ENCODE measurements around the gene OST4. TPM values are rescaled to one million over a fixed set of nuclear protein-coding genes. Genes with fewer than 3 reads are reported as not detected.

Gene OST4
- total RNA-seq, 1 experiment from 2014 or later = 255 TPM

DNA sequence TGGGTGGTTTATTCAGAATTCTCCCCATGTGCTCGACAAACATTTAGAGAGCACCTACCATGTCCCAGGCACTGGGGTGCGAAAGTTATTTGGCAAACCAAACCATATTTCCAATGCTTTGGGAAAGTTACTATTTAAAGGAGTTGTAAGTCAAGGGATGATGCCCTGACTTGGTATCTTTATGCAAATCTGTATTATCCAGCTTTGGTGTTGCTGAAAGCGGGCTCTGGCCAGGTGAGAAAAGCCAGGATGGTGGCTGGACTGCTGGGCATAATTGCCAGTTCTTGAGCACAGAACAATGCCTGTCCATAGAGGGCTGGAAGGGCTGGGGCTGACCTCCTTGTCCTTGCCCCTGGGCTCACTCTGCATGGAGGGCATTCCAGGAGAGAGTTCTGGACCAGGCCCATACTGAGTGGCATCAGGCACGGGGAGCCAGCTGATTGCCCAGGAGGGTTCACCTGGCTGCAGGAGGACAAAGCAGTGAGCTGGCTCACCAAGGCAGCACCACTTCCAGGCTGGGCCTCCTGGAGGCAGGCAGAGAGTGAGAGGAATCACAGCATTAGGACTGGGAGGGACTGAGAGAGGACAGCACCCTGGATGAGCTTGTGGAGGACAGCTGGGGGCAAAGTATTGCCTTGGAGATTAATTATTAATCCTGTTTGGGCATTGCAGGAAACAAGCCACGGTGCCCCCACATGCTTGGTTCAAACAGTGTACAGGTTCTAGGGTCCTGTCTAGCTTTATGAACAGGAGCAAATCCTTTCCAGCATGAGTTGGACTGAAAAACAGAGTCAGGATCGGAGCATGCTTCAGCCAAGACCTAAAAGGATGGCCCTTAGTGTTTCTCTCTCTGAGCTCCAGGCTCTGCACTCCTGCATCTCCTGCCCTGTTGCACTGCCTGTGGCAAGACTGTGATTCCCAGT is 22.2 kb upstream of the OST4 start:
- DNase-seq (ENCODE audit: extremely low read depth, low read depth) = no peak

GRCh38 chr2:27092696-27093429 is 21.4 kb upstream of the OST4 start:
- no peak for DNase-seq (ENCODE audit: extremely low read depth, low read depth)

DNA sequence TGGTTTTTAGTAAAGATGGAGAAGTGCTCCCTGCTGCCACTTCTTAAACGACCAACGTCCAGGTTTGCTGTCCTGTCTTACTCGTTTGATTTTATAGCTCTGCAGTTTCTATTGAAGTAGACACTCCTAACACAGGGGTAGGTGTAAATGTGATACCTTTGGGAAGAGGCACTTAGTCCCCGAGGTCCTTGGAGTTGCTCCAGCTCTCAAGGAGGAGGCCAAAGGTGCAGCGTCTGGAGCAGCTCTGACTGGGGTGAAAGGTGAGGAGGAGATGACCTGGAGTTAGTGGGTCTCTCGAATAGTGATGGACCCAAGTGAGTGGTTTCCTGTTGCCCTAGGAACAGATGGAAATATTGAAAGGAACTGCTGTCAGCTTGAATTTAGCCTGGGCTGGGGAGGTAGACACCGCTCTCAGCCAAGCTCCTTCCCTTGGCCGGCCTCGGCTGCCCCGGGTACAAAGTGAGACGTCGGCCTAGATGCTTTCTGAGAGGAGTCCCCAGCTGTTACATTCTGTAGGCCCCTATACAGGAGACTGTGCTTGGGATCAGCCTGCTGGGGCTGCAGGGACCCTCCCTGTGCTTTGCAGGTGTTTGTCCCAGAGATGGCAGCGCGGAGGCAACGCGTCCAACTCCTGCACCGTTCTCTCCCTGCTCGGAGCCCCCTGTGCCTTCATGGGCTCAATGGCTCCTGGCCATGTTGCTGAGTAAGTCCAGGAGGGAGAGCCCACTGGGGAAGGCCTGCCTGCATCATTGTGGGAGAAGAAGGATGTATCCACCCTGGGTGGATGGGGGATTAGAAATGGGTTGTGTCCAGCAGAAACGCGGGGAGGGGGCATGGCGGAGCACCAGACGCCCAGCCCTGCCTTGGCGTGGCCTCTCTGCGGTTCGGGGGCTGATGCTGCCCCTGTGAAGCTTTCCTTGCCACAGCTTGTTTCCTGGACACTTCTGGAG is 20.6 kb upstream of the OST4 start:
- DNase-seq (ENCODE audit: extremely low read depth, low read depth) = no peak

DNA sequence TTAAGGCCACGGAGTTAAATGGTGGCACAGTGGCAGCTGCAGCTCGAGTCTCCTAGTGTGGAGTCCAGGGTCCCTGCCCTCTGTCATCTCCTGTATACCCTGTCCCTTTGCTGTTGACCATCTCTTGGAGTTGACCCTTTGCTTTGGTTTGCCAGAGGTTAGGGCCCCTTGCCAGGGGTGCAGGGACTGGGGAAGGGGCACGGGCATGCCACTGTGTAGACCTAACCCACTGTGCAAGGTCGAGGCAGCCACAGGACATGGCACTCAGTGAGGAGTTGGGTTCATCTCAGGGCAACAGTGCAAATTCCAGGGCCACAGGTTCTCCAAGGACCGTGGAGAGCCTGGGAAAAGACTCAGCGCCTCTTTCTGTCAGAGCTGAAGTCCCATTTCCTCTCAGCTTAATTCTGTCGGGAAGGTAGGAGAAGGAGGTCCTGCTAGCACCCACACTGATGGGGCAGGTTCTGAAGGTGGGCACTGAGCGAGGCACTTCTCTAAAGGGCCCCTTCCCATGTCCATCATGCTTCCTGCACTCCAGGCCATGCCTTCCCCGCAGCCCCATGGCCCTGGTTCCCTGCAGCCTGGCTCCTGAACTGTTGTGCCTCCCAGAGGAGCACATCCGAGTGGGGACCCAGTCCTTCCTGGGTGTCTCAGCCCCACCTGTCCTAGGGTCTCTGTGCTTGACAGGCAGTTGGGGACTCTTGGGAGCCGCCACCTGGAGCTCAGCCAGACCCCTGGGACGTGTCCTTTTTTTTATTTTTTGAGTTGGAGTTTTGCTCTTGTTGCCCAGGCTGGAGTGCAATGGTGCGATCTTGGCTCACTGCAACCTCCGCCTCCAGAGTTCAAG is 17.9 kb upstream of the OST4 start:
- DNase-seq (ENCODE audit: extremely low read depth, low read depth) = no peak

GRCh38 chr2:27088634-27089033 is 17.2 kb upstream of the OST4 start:
- no peak for DNase-seq (ENCODE audit: extremely low read depth, low read depth)

DNA sequence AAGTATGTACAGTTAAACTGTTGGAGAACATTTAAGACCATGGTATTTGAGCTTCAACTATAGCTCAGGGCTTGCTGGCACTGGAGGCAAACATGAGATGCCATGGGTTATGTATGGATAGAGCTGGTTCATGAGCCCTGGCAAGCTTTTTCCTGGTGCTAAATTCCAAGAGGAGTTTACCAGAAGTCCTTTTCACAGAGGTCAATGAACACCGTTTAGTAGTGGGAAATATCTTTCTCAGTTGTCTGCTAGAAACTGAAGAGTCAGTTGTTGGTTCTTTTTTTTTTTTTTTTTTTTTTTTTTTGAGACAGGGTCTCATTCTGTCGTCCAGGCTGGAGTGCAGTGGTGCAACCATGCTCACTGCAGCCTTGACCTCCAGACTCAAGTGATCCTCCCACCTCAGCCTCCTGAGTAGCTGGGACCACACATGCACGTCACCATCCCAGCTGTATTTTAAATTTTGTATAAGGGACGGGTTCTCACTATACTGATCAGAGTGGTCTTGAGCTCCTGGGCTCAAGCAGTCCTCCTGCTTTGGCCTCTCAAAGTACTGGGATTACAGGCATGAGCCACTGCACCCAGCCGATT is 16.5 kb upstream of the OST4 start:
- no peak for DNase-seq (ENCODE audit: extremely low read depth, low read depth)

GRCh38 chr2:27086724-27087593 is 15.5 kb upstream of the OST4 start, which contains the start of gene KHK:
TSS of gene KHK (plus strand) at chr2:27086772. CDS start at chr2:27087260, 488 bp downstream.
- peak; percentile 11 for DNase-seq (ENCODE audit: extremely low read depth, low read depth)

DNA sequence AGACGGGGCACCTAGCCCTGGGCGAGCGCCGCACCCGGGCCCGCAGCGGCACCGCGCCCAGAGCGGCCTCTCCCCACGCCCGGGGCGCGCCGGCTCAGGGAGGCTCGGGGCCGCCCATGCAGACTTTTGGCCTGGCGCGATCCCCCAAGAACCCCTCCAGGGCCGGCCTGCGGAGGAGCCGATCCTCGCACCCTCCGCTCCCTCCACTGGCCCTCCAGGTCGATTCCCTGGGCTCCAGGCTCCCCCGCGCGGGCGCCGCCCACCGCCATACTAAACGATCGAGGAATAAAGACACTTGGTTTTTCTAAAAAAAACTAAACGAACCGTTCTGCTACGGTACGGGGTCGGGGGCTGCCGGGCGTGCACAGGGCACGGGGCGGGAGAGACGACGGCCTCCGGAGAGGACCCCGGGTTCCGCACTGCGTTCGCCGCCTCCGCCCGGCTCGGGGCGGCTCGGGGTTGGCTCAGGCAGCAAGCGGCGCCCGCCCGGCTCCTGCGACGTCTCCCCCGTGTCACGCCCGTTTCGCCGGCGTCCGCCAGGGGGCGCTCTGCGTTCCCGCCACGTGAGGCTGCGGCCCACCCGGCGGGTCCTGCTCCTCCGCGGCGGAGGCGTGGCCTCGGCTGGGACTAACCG is 14.8 kb upstream of the OST4 start:
- peak; percentile 92 for DNase-seq (ENCODE audit: extremely low read depth, low read depth)

GRCh38 chr2:27085673-27086089 is 14.2 kb upstream of the OST4 start:
- DNase-seq (ENCODE audit: extremely low read depth, low read depth) = peak; percentile 76

DNA sequence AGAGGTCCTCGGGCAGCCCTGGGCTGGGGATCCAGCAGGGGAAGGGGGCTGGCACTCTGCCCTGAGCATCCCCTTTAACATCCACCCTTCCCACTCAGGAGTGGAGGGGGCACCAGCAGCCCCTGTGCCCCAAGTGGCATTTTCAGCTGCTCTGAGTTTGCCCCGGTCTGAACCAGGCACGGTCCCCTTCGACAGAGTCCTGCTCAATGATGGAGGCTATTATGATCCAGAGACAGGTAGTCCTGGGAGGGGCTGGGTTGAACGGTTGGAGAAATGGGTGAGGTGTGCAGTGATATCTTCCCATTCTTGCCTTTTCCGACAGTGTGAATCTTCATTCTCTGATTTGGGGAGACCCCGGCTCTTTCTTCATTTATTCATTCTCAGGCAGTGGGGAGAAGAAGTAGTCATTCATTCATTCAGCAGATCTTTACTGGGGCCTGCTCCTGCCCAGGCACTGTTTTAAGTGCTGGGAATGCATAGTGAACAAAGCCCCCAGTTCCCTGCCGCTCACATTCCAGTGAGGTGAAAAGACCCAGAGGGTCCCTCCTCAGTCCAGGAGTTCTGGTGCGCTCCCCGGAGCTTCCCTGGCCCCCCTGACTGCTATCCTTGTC is 13.7 kb upstream of the OST4 start:
- no peak for DNase-seq (ENCODE audit: extremely low read depth, low read depth)

GRCh38 chr2:27084297-27085061 is 13.0 kb upstream of the OST4 start:
- no peak for DNase-seq (ENCODE audit: extremely low read depth, low read depth)

DNA sequence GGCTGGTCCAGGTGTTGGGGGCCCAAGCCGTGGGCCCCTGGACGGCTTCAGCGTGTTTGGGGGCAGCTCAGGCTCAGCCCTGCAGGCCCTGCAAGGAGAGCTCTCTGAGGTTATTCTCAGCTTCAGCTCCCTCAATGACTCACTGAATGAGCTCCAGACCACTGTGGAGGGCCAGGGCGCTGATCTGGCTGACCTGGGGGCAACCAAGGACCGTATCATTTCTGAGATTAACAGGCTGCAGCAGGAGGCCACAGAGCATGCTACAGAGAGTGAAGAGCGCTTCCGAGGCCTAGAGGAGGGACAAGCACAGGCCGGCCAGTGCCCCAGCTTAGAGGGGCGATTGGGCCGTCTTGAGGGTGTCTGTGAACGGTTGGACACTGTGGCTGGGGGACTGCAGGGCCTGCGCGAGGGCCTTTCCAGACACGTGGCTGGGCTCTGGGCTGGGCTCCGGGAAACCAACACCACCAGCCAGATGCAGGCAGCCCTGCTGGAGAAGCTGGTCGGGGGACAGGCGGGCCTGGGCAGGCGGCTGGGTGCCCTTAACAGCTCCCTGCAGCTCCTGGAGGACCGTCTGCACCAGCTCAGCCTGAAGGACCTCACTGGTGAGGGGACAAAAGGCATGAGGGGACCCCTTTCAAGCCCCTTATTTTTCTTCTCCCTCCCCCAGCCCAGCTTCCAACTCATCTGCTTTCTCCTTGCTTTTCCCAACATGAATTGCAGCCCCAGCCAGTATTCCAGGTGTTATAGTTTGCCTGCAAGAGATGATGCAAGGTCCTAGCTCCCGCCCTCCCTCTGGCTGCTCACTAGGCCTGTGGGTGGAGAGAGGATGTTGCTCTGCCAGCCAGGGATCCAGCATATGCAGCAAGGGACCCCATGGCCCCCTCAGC is 12.2 kb upstream of the OST4 start:
- no peak for DNase-seq (ENCODE audit: extremely low read depth, low read depth)

DNA sequence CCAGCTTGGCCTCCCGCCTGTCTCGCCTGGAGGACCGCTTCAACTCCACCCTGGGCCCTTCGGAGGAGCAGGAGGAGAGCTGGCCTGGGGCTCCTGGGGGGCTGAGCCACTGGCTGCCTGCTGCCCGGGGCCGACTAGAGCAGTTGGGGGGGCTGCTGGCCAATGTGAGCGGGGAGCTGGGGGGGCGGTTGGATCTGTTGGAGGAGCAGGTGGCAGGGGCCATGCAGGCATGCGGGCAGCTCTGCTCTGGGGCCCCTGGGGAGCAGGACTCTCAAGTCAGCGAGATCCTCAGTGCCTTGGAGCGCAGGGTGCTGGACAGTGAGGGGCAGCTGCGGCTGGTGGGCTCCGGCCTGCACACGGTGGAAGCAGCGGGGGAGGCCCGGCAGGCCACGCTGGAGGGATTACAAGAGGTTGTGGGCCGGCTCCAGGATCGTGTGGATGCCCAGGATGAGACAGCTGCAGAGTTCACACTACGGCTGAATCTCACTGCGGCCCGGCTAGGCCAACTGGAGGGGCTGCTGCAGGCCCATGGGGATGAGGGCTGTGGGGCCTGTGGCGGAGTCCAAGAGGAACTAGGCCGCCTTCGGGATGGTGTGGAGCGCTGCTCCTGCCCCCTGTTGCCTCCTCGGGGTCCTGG is 11.4 kb upstream of the OST4 start:
- no peak for DNase-seq (ENCODE audit: extremely low read depth, low read depth)

DNA sequence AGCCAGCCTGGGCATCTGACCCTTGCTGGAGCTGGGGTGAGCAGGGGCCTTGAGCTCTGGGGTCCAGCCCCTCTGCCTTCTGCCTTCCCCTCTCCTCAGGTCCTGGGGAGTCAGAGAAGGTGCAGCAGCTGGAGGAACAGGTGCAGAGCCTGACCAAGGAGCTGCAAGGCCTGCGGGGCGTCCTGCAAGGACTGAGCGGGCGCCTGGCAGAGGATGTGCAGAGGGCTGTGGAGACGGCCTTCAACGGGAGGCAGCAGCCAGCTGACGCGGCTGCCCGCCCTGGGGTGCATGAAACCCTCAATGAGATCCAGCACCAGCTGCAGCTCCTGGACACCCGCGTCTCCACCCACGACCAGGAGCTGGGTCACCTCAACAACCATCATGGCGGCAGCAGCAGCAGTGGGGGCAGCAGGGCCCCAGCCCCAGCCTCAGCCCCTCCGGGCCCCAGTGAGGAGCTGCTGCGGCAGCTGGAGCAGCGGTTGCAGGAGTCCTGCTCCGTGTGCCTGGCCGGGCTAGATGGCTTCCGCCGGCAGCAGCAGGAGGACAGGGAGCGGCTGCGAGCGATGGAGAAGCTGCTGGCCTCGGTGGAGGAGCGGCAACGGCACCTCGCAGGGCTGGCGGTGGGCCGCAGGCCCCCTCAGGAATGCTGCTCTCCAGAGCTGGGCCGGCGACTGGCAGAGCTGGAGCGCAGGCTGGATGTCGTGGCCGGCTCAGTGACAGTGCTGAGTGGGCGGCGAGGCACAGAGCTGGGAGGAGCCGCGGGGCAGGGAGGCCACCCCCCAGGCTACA is 10.7 kb upstream of the OST4 start:
- no peak for DNase-seq (ENCODE audit: extremely low read depth, low read depth)

DNA sequence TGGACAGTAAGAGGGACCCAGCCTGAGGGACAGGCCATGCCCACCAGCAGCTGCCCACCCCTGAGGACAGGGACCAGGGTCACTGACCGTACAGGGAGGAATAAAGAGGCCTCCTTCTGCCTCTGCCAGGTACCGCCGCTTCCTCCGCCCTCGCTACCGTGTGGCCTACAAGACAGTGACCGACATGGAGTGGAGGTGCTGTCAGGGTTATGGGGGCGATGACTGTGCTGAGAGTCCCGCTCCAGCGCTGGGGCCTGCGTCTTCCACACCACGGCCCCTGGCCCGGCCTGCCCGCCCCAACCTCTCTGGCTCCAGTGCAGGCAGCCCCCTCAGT is 9.1 kb upstream of the OST4 start:
- DNase-seq (ENCODE audit: extremely low read depth, low read depth) = no peak
